Measurements from ENCODE around the gene ANP32E.

GRCh38 chr1:150213170-150214098 lies 22.5 kb downstream of the ANP32E start:
- peak; percentile 19 for TF ChIP-seq POLR2A (IDR thresholded peaks at IDR 0.05)
- TF ChIP-seq CTCF (IDR thresholded peaks at IDR 0.05): peak in 1 of 4 experiments; percentile 9
- TF ChIP-seq POLR2AphosphoS5 (IDR thresholded peaks at IDR 0.05): peak; percentile 90

Data from prostate gland (tissue), 2 donors.